Measurements from ENCODE around the gene DBH. TPM values are rescaled to one million over a fixed set of nuclear protein-coding genes. Genes with fewer than 3 reads are reported as not detected.

The DBH gene
- total RNA-seq, 1 experiment from 2014 or later = not detected

- H3K9me3 ChIP-seq (ENCODE audit: control insufficient read depth in 1 of 2, insufficient read depth in 1 of 2, low read depth in 1 of 2, low read length in 2 of 2) = no peaks in the 10 kb centered on the region
- ATAC-seq (no peak), DNase-seq (ENCODE audit: low read depth, low spot score) (no peak)
- ChIA-PET CTCF (no interaction called here), RAD21 (ENCODE audit: low non-redundant PET in 1 of 2, low total read pairs in 2 of 2, uncharacterized antibody in 2 of 2, unreplicated experiment in 2 of 2) (no interaction called here), POLR2A (no interaction called here)
- H3K27me3 ChIP-seq (ENCODE audit: insufficient read depth, low read length) = peaks cover 29% of the 10 kb centered on the region
- no peak overlapping the region for H3K27ac ChIP-seq (ENCODE audit: low read depth, low read length)
- no peak overlapping the region for H3K4me2 ChIP-seq (ENCODE audit: low read length)
- H3K9me2 ChIP-seq (ENCODE audit: insufficient read depth) = no peaks in the 10 kb centered on the region
- H3K4me1 ChIP-seq (ENCODE audit: control insufficient read depth in 1 of 2, insufficient read depth in 2 of 2, low read length in 2 of 2) = no peaks in the 10 kb centered on the region
- no peak overlapping the region for H3K9ac ChIP-seq (ENCODE audit: low read length)
- no peaks in the 10 kb centered on the region for H3K79me2 ChIP-seq (ENCODE audit: insufficient read depth, low read length)
- no peaks in the 10 kb centered on the region for H4K20me1 ChIP-seq (ENCODE audit: insufficient read depth)
- intact Hi-C loops (cut with micrococcal nuclease) = no loop called here
- TF ChIP-seq YY1 (IDR thresholded peaks at IDR 0.05; ENCODE audit: extremely low read depth, insufficient replicate concordance, low read depth, low read length) (no peak), ELF1 (IDR thresholded peaks at IDR 0.05; ENCODE audit: borderline replicate concordance, low read depth) (no peak), EZH2phosphoT487 (IDR thresholded peaks at IDR 0.05; ENCODE audit: borderline replicate concordance) (no peak), SP1 (IDR thresholded peaks at IDR 0.05; ENCODE audit: low read depth) (no peak), CTCF (IDR thresholded peaks at IDR 0.05 in 2 of 3, conservative IDR thresholded peaks at IDR 0.05 in 1 of 3; ENCODE audit: borderline replicate concordance in 1 of 3, insufficient read depth in 1 of 3, low read depth in 2 of 3, low read length in 2 of 3) (no peak), SIN3A (IDR thresholded peaks at IDR 0.05; ENCODE audit: low read depth) (no peak), FOSL1 (IDR thresholded peaks at IDR 0.05; ENCODE audit: low read depth) (no peak), RAD21 (IDR thresholded peaks at IDR 0.05; ENCODE audit: low read depth) (no peak), REST (IDR thresholded peaks at IDR 0.05; ENCODE audit: low read depth) (no peak), JUND (IDR thresholded peaks at IDR 0.05) (no peak), ZBTB33 (IDR thresholded peaks at IDR 0.05; ENCODE audit: extremely low read depth, insufficient replicate concordance, low read length) (no peak), POLR2AphosphoS5 (IDR thresholded peaks at IDR 0.05; ENCODE audit: low read depth, low read length) (no peak), CBX3 (IDR thresholded peaks at IDR 0.05; ENCODE audit: low read depth) (no peak), EGR1 (IDR thresholded peaks at IDR 0.05; ENCODE audit: low read depth) (no peak)
- BruUV-seq (replicated peaks) = no TSS peak
- no peak overlapping the region for H2AFZ ChIP-seq (ENCODE audit: low read depth, low read length, poor library complexity, severe bottlenecking)
- H3K36me3 ChIP-seq (ENCODE audit: control insufficient read depth in 1 of 2, insufficient read depth in 2 of 2, low read length in 2 of 2) = no peaks in the 10 kb centered on the region
- H3K4me3 ChIP-seq (replicated peaks in 1 of 2; ENCODE audit: low read depth in 1 of 2, low read length in 2 of 2) = no peak overlapping the region
Observed at GRCh38 chr9:133605446-133605845, 30.7 kb upstream of the DBH start.
